ENCODE data around the gene HSD17B4.

DNA sequence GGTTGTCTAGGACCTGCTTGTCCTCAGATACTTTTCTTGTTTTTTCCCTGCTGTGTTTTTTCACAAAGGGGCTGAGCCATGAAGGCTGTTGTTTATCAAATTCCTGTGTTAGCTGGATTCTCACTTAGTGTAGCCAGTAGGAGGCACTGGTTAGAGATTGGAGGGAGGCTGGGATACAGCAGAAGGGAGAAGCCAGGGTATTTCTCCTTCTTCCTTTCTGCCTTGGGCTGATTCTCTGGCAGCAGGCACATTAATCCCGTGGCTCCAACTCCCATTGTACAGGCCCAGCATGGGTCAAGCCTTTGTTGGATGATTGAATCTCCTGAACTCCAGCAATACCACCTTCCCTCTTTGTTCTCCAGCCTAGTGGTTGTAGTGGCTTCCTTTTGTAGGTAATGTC, 130.7 kb downstream of the HSD17B4 start:
- TF ChIP-seq, protein P1, sequence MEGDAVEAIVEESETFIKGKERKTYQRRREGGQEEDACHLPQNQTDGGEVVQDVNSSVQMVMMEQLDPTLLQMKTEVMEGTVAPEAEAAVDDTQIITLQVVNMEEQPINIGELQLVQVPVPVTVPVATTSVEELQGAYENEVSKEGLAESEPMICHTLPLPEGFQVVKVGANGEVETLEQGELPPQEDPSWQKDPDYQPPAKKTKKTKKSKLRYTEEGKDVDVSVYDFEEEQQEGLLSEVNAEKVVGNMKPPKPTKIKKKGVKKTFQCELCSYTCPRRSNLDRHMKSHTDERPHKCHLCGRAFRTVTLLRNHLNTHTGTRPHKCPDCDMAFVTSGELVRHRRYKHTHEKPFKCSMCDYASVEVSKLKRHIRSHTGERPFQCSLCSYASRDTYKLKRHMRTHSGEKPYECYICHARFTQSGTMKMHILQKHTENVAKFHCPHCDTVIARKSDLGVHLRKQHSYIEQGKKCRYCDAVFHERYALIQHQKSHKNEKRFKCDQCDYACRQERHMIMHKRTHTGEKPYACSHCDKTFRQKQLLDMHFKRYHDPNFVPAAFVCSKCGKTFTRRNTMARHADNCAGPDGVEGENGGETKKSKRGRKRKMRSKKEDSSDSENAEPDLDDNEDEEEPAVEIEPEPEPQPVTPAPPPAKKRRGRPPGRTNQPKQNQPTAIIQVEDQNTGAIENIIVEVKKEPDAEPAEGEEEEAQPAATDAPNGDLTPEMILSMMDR (IDR thresholded peaks at IDR 0.05), result no peak
- TF ChIP-seq SMAD3 (CRISPR knock-in tag; IDR thresholded peaks at IDR 0.05; ENCODE audit: borderline replicate concordance), result no peak
- no peak for TF ChIP-seq ZNF121 (CRISPR knock-in tag; IDR thresholded peaks at IDR 0.05)
- no peak for TF ChIP-seq NR1H2 (CRISPR knock-in tag; IDR thresholded peaks at IDR 0.05)
- TF ChIP-seq, protein P2, sequence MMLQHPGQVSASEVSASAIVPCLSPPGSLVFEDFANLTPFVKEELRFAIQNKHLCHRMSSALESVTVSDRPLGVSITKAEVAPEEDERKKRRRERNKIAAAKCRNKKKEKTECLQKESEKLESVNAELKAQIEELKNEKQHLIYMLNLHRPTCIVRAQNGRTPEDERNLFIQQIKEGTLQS (CRISPR knock-in tag; conservative IDR thresholded peaks at IDR 0.05), result no peak
- no peak for TF ChIP-seq RELA (CRISPR knock-in tag; IDR thresholded peaks at IDR 0.05; ENCODE audit: borderline replicate concordance)
- TF ChIP-seq, protein P3, sequence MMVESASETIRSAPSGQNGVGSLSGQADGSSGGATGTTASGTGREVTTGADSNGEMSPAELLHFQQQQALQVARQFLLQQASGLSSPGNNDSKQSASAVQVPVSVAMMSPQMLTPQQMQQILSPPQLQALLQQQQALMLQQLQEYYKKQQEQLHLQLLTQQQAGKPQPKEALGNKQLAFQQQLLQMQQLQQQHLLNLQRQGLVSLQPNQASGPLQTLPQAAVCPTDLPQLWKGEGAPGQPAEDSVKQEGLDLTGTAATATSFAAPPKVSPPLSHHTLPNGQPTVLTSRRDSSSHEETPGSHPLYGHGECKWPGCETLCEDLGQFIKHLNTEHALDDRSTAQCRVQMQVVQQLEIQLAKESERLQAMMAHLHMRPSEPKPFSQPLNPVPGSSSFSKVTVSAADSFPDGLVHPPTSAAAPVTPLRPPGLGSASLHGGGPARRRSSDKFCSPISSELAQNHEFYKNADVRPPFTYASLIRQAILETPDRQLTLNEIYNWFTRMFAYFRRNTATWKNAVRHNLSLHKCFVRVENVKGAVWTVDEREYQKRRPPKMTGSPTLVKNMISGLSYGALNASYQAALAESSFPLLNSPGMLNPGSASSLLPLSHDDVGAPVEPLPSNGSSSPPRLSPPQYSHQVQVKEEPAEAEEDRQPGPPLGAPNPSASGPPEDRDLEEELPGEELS (CRISPR knock-in tag; IDR thresholded peaks at IDR 0.05), result no peak
- TF ChIP-seq NFE2L1 (CRISPR knock-in tag; IDR thresholded peaks at IDR 0.05), result no peak
- TF ChIP-seq ETV6 (CRISPR knock-in tag; IDR thresholded peaks at IDR 0.05), result no peak
- no peak for TF ChIP-seq ZNF396 (CRISPR knock-in tag; IDR thresholded peaks at IDR 0.05; ENCODE audit: borderline replicate concordance)
- TF ChIP-seq, protein P4, sequence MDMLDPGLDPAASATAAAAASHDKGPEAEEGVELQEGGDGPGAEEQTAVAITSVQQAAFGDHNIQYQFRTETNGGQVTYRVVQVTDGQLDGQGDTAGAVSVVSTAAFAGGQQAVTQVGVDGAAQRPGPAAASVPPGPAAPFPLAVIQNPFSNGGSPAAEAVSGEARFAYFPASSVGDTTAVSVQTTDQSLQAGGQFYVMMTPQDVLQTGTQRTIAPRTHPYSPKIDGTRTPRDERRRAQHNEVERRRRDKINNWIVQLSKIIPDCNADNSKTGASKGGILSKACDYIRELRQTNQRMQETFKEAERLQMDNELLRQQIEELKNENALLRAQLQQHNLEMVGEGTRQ (CRISPR knock-in tag; IDR thresholded peaks at IDR 0.05), result no peak
- TF ChIP-seq, protein P5, sequence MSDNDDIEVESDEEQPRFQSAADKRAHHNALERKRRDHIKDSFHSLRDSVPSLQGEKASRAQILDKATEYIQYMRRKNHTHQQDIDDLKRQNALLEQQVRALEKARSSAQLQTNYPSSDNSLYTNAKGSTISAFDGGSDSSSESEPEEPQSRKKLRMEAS (CRISPR knock-in tag; IDR thresholded peaks at IDR 0.05), result no peak

All from WTC11 (cell line).